IPS DF 4.7 (cell line): ENCODE data around the gene NR1D1.

Experiments used
- DNase-seq: peaks from one replicate; pipeline ENCODE4 v3.0.0-alpha.2; 2013; ENCODE audit warnings: low spot score; ENCODE audit errors: extremely low read depth

NR1D1 gene

DNA sequence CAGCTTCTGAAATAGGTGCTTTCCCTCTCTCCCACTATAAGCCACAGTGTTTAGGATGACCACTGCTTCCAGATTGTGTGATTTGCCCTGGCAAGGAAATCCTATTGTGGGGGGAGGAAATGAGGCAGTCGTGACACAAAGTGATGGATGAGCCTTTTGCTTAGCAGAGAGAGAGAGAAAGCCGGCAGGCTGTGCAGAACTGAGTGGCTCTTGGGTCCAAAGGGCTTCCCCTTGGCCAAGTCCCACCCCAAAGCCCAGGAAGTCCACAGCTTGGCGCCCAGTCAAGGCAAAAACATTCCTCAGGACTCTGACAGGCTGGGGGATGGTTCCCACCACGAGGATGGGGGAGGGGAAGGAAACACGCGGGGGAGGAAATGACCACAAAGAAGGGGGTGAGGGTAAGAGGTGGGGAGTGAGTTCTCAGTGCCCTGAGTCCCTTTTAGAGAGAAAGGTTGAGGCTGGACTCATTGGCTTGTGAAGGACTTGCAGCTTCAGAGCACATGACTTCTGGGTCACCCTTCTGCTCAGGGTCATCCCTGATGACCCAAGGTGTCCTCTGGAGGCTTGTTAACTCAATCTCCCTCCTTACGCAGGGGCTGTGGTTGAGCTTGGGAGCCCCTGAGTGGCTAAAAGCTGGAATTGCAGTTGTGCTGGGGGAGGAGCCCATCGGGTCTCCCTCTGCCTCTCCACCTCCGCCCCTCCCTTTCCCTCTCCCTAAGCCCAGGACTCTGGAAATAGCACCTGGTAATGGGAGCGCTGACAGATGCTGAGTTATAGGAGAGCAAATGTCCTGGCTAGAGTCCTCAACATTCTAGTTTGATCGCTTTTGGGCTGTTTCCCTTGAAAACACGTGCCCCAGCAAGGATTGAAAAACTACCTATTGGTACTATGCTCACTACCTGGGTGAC is 11.1 kb upstream of the NR1D1 start:
- DNase-seq = peak; percentile 90

DNA sequence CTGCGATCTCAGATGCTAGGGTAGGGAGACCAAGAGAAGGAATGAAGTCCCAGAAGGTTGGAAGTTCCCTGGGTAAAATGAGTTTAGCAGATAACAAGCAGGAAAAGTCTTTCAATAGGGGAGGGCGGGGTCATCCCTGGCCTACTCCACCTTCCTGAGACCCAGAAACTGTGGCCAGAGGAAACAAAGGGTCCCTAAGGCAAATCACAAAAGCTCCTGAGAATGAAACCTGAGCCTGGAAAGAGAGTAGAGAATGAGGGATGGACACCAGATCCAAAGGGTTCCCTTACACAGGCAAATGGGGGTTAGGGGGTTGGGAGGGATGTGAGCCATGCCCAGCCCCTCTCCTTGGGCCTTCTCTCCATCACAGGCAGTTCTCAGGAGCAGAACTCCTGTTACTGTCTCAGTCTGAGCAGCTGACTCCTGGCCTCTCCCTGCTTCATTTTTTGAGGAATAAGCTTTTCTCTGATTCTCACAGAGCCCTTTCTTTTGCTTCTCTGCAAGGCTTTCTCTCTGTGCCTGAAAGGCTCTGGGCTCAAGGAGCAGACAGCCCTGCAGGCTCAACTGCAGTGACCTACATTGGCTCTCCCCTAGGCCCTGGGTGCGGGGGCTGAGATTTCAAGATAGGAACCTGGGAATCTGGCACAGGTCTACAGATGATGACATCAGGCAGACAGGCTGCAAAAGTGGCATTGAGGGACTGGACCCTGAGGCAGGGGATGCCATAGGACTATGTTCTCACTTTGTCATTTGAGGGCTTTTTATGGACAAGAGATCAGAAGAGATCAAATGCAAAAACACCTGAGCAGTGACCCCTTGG is 9.8 kb upstream of the NR1D1 start:
- no peak for DNase-seq

DNA sequence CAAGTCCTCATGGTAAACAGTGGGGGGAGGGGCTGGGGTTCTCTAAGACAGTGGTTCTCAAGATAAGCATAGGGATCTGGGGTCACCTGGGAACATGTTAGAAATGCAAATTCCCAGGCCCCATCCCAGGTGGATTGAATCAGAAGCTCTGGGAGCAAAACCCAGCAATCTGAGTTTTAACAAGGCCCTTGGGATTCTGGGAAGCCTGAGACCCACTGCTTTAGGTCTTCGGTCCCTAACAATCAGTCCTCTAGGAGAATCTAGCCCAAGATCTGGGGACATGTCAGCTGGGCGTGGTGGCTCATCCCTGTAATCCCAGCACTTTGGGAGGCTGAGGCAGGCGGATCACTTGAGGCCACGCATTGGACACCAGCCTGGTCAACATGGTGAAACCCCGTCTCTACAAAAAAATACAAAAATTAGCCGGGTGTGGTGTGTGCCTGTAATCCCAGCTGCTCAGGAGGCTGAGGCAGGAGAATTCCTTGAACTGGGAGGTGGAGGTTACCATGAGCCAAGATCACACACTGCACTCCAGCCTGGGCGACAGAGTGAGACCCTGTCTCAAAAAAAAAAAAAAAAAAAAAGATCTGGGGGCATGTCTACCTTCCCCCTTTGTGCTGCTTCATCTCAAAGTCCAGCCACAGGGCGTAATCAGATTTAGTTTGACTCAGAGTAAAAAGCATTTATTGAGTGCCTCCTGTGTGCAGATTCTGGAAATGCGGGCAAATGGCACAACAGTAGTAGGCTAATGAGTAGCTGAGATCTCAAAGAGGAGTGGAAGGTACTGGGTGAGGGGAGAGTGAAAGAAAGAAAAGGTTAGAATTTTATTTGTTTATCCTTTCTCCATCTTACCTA is 8.8 kb upstream of the NR1D1 start:
- no peak for DNase-seq

DNA sequence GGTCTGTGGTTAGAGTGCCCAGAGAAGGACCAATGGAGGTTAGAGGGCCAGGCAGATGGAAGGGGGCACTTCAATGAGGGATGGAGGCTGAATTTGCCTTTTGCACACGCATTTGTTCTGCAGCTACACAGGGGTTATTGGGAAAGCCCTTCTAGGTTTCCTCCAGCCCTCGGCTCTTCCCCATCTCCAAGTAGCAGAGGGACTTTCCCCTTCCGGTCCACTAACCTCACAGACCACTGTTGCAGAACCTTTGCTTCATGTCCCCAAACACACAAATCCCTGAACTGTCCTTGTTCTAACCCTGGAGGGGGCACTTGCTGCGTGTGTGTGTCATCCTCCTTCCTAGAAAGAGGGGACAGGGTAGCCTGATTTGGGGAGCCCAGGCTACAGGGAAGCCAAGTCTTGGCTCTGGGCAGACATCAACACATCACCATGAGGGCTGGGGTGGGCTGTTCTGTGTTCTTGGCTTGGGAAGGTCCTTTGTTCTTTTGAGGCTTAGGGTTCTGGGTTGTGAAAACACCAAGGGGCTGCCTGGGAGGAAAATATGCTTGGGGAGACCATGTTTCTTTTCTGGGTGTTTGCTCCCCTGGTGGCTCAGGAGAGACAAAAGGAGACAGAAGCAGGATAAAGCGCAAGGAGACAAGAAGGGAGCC is 7.3 kb upstream of the NR1D1 start:
- DNase-seq = no peak

DNA sequence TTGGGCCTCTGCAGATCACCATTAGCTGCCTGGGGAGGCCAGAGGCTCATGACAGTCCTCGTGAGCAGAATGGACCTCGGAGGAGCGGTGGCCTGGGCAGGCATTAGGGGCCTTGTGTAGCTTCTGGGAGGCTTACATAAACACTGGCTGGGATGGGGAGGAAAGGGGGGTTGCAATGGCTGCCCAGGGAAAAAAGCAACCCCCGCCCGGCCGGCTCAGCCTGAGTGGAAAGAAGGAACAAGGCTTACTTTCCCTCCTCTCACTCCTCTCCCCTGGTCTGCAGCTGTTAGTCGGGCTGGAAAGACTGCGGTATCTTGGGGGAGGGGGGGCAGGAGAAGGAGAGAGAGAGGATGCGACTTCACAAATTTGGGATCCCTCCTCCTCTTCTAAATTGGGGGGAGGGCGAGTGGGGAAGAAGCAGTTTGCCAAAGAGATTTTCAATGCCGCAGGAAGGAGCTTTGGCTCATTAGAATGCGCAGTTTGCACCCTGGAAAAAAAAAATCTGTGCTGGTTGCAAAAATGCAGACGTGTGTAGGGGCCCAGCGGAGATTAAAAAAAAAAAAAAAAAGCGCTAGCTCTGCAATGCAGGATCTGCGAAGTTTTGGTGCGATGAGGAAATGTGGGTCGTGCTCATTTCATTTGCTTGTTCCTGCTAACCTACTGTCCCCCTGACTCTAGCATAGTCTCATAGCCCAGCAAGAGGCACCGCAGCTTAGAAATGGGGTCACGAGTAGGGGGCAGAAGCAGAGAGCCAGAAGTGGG is 6.6 kb upstream of the NR1D1 start:
- no peak for DNase-seq

DNA sequence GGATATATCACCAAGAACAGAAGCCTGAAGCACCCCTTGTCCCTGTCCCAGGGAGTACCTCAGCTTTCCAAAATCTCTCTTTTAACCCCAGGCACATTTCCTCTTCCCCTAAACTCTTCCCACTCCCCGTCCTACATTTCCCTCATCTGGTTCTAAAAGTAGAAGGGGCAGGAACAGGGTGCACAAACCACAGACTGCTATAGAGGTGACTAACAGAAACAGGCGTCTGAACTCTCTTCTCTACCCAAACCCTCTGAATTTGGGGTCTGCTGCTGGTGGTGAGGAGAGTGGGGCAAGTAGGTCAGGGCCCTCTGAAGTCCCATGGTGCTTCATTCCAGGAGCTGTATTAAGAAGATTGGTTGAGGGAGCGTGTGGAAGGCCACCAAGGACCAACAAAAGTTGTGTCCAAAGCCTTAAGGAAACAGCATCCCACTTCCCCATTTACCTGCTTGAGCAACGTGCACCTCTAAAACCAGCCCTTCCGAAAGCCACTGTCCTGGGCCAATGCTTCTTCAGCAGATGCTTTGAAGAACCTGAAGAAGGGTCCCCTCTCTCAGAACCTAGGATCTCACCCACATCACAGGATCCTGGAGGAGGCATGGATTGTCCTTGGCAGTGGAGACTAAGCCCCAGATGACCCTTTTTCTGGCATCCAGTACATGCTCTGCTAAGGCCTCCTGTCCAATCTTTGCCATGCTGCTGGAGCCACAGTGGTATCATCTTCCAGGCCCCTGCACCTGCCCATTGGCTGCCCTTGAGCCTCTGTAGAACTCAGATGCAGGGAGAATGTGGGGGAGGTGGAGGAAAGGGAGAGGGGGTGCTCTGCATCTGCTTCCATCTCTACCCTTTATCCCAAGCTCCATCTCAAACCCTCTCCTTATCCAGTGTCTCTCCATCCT is 5.7 kb upstream of the NR1D1 start:
- DNase-seq = no peak

DNA sequence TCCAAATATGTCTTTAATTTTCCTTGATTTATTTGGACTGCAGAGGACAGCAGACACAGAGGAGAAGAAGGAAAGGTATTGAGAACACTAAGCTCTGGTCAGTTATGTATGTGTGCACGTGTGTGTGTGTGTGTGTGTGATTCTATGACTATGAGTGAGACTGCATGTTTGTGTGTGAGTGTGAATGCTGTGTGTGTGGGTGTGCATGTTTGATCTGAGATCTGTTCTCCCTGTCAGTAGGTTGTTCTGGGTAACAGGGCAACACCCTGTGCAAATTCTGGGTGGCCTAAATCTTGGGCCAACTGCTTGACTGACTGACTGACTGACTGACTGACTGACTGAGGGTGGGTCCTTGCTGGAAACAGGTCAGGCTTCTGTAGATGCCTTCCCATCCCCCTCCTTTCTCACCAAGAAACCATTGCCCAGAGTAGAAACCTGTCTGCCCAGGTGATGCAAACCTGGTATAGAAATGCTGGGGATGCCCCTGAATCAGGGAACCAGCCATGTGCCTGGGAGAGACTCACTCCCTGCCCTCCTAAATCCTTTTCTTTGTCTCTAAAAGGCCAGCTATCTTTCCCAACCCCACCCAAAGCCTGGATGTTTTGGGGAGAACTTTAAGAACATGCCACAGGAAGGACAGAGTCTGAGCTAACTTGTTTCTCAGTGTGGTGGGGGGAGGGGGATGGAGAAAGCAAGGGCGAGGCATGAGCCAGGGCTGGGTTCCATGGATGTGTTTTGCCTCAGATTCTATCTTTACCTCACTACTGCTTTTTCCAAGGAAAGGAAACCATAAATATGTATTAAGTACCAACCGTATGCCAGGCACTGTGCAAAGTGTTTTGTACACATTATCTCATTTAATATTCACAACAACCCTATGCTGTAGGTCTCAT is 4.5 kb upstream of the NR1D1 start:
- DNase-seq = no peak

- DNase-seq = no peak
These were observed 3.3 kb upstream of the NR1D1 start for GRCh38 chr17:40103688-40104087.

GRCh38 chr17:40103071-40103661 is 2.8 kb upstream of the NR1D1 start:
- no peak for DNase-seq

DNA sequence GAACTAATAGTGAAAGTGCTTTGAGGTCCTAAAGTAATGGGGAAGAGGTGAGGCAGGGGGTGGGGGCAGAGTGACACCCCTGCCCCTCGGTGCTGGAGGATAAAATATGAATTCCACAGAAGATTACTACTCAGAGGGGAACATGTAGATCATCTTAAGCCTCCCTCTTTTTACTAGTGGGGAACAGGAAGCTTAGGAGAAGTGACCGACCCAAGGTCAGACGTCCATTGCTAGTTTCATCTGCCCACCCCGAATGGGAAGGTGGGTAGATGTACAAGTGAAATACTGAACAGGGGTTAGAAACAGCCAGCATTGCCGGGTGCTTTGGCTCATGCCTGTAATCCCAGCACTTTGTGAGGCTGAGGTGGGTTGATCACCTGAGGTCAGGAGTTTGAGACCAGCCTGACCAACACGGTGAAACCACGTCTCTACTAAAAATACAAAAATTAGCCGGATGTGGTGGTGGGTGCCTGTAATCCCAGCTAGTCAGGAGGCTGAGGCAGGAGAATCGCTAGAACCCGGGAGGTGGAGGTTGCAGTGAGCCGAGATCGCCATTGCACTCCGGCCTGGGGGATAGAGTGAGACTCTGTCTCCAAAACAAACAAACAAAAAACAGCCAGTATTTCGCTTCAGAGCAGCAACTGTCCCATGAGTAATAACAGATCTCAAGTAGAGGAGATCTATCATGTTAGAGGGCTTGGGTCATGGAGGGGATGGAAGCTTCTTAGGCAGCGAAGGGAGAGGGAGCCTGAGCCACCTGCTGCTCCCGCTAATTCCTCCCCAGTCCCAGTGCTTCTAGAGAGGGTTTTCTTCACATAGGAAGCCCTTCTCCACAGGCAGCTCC is 1.2 kb upstream of the NR1D1 start:
- DNase-seq = no peak

GRCh38 chr17:40100669-40101366 is 429 bp upstream of the NR1D1 start:
- DNase-seq = no peak

DNA sequence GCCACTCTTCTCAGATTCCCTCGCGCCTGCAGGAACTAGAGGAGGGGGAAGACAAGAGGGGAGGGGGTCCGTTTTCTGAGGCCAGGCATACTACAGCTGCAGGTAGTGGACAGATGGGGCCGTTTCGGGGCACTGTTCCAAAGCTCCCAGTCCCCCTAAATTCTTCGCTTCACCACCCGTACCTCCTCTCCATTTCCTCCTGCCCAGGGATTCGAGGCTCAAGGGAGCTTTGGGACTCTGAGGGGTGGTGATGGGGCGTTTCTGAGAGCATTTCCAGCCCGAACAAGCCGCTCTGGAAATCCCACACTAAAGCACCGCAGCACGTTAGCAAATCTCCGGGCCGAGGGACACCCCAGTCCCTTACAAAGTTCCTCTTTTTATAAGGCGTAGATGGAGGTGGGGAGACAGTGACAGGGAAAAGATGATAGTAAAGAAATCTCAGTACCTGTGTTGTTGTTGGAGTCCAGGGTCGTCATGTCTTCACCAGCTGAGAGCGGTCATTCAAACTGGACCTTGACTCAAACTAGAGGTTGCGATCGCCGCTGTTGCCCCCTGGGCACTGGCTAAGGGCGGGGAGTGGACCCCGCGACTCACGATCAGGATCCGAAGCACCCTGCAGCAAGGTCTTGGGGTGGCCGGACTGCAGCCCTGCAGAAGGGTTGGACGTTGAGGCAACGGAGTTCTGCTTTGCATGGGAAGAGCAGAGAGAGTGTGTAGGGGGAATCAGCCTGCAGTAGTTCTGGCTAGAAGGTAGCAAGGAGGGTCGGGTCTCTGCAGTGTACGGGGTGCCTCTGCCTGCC is 570 bp downstream of the NR1D1 start:
- no peak for DNase-seq

- DNase-seq = no peak
These were observed 1.4 kb downstream of the NR1D1 start for GRCh38 chr17:40098846-40099618.

DNA sequence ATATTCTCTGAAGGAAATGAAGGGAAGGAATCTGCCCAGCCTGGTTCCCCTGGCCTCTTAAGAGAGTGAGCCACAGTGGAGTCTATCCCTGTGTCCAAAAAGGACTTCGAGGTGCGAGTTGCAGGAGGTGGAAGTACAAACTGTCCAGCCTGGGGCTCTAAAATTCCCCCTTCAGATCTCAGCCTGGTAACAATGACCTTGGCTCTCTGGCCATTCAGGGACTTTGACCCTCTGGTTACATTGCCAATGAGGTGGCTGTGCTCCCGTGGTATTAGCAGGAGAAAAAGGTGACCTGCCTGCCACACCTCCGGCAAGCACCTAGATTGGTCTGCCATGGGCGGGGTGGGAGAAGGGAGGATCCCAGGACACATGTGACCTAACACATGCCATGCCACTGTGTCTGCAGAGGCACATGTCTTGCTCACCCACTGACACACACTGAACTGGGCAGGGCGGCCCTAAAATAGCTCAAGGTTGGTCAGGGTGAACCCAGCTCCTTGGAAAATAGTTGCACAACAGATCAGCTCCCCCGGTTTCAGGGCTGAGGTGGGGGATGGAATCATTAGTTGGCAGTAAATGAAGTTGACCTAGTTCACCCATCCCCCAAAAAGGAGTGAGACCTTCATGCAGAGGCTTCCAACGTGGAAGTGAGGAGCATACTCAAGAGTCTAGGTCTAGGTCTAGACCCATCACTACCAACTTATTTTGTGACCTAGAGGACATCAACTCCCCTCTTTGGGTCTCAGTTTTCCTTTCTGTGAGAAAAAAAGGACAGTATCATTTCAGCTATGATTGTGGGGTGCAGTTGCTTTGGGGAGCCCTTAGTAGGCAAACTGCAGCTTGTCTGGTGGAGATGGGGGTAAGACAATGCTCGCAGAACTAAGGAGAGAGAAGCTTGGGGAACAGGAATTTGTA is 2.2 kb downstream of the NR1D1 start:
- no peak for DNase-seq
